Liver (tissue), 9 donors: ENCODE data around the gene RALY. TPM values are rescaled to one million over a fixed set of nuclear protein-coding genes. Genes with fewer than 3 reads are reported as not detected.

Experiments
- DNase-seq: peaks from one replicate; pipeline ENCODE4 v3.0.0-alpha.2; 2017; ENCODE audit warnings: low spot score
- H3K27ac ChIP-seq, 2 donors: one replicate each; pipeline ENCODE4 v1.7.0; 2013; ENCODE audit warnings: inconsistent platforms in 2 of 2, low read length in 2 of 2, control low read depth in 1 of 2, low read depth in 1 of 2, mild to moderate bottlenecking in 1 of 2
- H3K27me3 ChIP-seq, 4 donors: one replicate each; pipeline versions ENCODE4 v1.6.1 to v1.7.0; 2013; ENCODE audit warnings: low read length in 3 of 4, inconsistent platforms in 1 of 4, mild to moderate bottlenecking in 1 of 4, moderate library complexity in 1 of 4; ENCODE audit not compliant: control insufficient read depth in 4 of 4, insufficient read depth in 4 of 4
- H3K36me3 ChIP-seq, 4 donors: one replicate each; pipeline versions ENCODE4 v1.6.1 to v1.7.0; 2013; ENCODE audit warnings: low read length in 3 of 4, mild to moderate bottlenecking in 3 of 4, low read depth in 1 of 4, moderate library complexity in 1 of 4; ENCODE audit not compliant: control insufficient read depth in 4 of 4, insufficient read depth in 3 of 4
- H3K4me1 ChIP-seq, 4 donors: one replicate each; pipeline versions ENCODE4 v1.6.1 to v1.7.0; 2013; ENCODE audit warnings: low read length in 3 of 4, mild to moderate bottlenecking in 3 of 4, moderate library complexity in 1 of 4; ENCODE audit not compliant: control insufficient read depth in 4 of 4, insufficient read depth in 4 of 4
- H3K4me3 ChIP-seq, 3 donors: one replicate each; pipeline versions ENCODE4 v1.6.1 to v1.7.0; 2013; ENCODE audit warnings: low read length in 3 of 3, control low read depth in 1 of 3, low read depth in 1 of 3, mild to moderate bottlenecking in 1 of 3
- H3K9ac ChIP-seq, 2 donors: one replicate each; pipeline ENCODE4 v1.7.0; 2013; ENCODE audit warnings: low read length in 2 of 2, mild to moderate bottlenecking in 2 of 2, moderate library complexity in 2 of 2, control low read depth in 1 of 2, low read depth in 1 of 2
- H3K9me3 ChIP-seq, 4 donors: one replicate each; pipeline versions ENCODE4 v1.6.1 to v1.7.0; 2013; ENCODE audit warnings: low read length in 3 of 4; ENCODE audit not compliant: control insufficient read depth in 4 of 4
- CTCF ChIP-seq: fragments of 150-350 bp; IDR thresholded peaks from 2 replicates; pipeline ENCODE4 v1.5.1; 2017; ENCODE audit warnings: improper control_type of control experiment, low read depth, low read length; ENCODE audit not compliant: missing input control
- EGR1 ChIP-seq, 2 donors: IDR thresholded peaks; 2 replicates each; pipeline ENCODE4 v1.6.1; 2016 to 2018; ENCODE audit warnings: antibody characterized with exemption in 2 of 2, low read depth in 2 of 2
- FOXA1 ChIP-seq: IDR thresholded peaks from 2 replicates; pipeline ENCODE4 v1.6.1; 2016; ENCODE audit warnings: antibody characterized with exemption
- FOXA2 ChIP-seq: IDR thresholded peaks from 2 replicates; pipeline ENCODE4 v1.6.1; 2016; ENCODE audit warnings: antibody characterized with exemption
- GABPA ChIP-seq, 2 donors: IDR thresholded peaks in 1 of 2; conservative IDR thresholded peaks in 1 of 2; 2 replicates each; pipeline ENCODE4 v1.6.1; 2016; ENCODE audit warnings: antibody characterized with exemption in 2 of 2, mild to moderate bottlenecking in 1 of 2, moderate library complexity in 1 of 2
- HNF4A ChIP-seq, 2 donors: conservative IDR thresholded peaks; 2 replicates each; pipeline ENCODE4 v1.6.1; 2016; ENCODE audit warnings: antibody characterized with exemption in 2 of 2, mild to moderate bottlenecking in 2 of 2
- HNF4G ChIP-seq: IDR thresholded peaks from 2 replicates; pipeline ENCODE4 v1.6.1; 2016; ENCODE audit warnings: antibody characterized with exemption
- JUND ChIP-seq, 2 donors: IDR thresholded peaks; 2 replicates each; pipeline ENCODE4 v1.6.1; 2016; ENCODE audit warnings: antibody characterized with exemption in 2 of 2
- MAX ChIP-seq: IDR thresholded peaks from 2 replicates; pipeline ENCODE4 v1.6.1; 2016; ENCODE audit warnings: antibody characterized with exemption
- NR2F2 ChIP-seq: IDR thresholded peaks from 2 replicates; pipeline ENCODE4 v1.6.1; 2016; ENCODE audit warnings: antibody characterized with exemption
- RAD21 ChIP-seq, 2 donors: IDR thresholded peaks; 2 replicates each; pipeline ENCODE4 v1.6.1; 2016; ENCODE audit warnings: antibody characterized with exemption in 2 of 2, mild to moderate bottlenecking in 2 of 2
- REST ChIP-seq: IDR thresholded peaks from 2 replicates; pipeline ENCODE4 v1.6.1; 2016; ENCODE audit warnings: antibody characterized with exemption, mild to moderate bottlenecking
- RXRA ChIP-seq, 2 donors: IDR thresholded peaks; 2 replicates each; pipeline ENCODE4 v1.6.1; 2017 to 2018; ENCODE audit warnings: antibody characterized with exemption in 2 of 2, mild to moderate bottlenecking in 1 of 2
- SP1 ChIP-seq: IDR thresholded peaks from 2 replicates; pipeline ENCODE4 v1.6.1; 2018; ENCODE audit warnings: antibody characterized with exemption, mild to moderate bottlenecking
- TAF1 ChIP-seq: conservative IDR thresholded peaks from 2 replicates; pipeline ENCODE4 v1.6.1; 2016; ENCODE audit warnings: antibody characterized with exemption, mild to moderate bottlenecking
- YY1 ChIP-seq: IDR thresholded peaks from 2 replicates; pipeline ENCODE4 v1.6.1; 2016; ENCODE audit warnings: antibody characterized with exemption, mild to moderate bottlenecking
- ZBTB33 ChIP-seq: IDR thresholded peaks from 2 replicates; pipeline ENCODE4 v1.6.1; 2016; ENCODE audit warnings: antibody characterized with exemption
- WGBS: extraction: QIAGEN DNeasy Blood & Tissue Kit; methylation state at CpG from one replicate; pipeline ENCODE4 v1.1.7; 2013; 5-methylcytosine and 5-hydroxymethylcytosine counted together
- polyA plus RNA-seq, 2 donors: library from polyadenylated mRNA; stranded (reverse) in 1 of 2; unstranded in 1 of 2; fragments of 200-250 nt in 1 of 2; fragments of >200 nt in 1 of 2; fragmentation: Nextera tagmentation in 1 of 2; extraction: Ambion mirVana in 1 of 2; gene quantifications; one replicate each; pipeline versions ENCODE4 v1.2.1 to v1.2.3, GENCODE V29; 2013 to 2015
- total RNA-seq, 2 donors: library from RNA; depleted of rRNA; stranded (reverse); fragments of >200 nt; gene quantifications; one replicate each; pipeline ENCODE4 v1.2.3, GENCODE V29; 2014
- TF ChIP-seq, protein P1 (sequence below): IDR thresholded peaks from 2 replicates; pipeline ENCODE4 v1.6.1; 2016; ENCODE audit warnings: antibody characterized with exemption
- donor health status: healthy.
- donor health status: healthy.
- donor health status: healthy.
- donor health status: healthy.
- donor health status: healthy.

Gene RALY
- total and polyA plus RNA-seq, 4 donors: 23.1 to 47.4 (median 33.3) TPM

- Histone ChIP-seq H3K9me3 (no peaks in the 10 kb centered on the region), H3K4me3 (no peak overlapping the region), H3K9ac (no peak overlapping the region), H3K4me1 (peaks cover 0 to 20% (median 14%) of the 10 kb centered on the region in 4 donors), H3K27me3 (no peaks in the 10 kb centered on the region), H3K36me3 (peaks cover 0 to 1% (median 0%) of the 10 kb centered on the region in 4 donors), H3K27ac (no peak overlapping the region)
- 90% methylated on average over 5 of the region's 5 CpGs for WGBS
- no peak for TF ChIP-seq FOXA2
- no peak for TF ChIP-seq HNF4G
- no peak for TF ChIP-seq HNF4A (conservative IDR thresholded peaks at IDR 0.05)
- TF ChIP-seq FOXA1: no peak
- no peak for TF ChIP-seq YY1
- no peak for TF ChIP-seq CTCF
- TF ChIP-seq EGR1 (IDR thresholded peaks at IDR 0.05; ENCODE audit: low read depth in 2 of 2): no peak
- no peak for DNase-seq
Observed at GRCh38 chr20:34045930-34046725, 52.4 kb downstream of the RALY start.

DNA sequence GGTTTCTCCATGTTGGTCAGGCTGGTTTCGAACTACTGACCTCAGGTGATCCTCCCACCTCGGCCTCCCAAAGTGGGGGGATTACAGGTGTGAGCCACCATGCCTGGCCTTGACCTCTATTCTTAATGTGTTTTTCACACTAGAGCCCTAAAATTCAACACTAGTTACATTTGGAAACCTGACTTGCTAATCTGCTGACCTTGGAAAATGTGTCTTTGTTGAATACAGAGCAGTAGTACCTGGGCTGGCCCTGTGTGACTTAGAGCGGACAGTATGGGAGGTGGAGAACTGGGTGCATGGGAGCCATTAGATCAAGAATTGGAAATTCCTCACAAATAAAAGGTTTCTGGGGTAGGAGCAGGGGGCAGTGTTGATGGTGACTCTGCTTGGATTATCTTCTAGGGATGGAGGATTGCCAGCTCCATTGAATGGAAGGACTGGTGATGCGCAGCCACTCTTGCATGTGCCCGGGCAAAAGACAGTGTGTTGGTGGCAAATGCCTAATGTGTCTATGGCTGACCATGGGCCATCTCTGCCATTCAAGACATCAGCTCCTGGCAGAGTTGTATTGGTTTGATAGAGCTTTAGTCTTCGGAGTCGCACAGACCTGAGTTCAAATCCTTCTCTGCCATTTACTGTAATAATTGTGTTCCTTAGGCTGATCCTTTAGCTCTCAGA is 53.4 kb downstream of the RALY start:
- H3K4me3 ChIP-seq: no peak overlapping the region
- WGBS: 97% methylated on average over 7 of the region's 7 CpGs

More for the DNA sequence above, 53.4 kb downstream of the RALY start:
- Histone ChIP-seq H3K9me3 (no peaks in the 10 kb centered on the region), H3K27ac (no peak overlapping the region), H3K4me1 (peaks cover 6 to 23% (median 17%) of the 10 kb centered on the region in 4 donors), H3K9ac (no peak overlapping the region), H3K36me3 (peaks cover 0 to 1% (median 0%) of the 10 kb centered on the region in 4 donors), H3K27me3 (no peaks in the 10 kb centered on the region)
- DNase-seq: no peak
- TF ChIP-seq GABPA (IDR thresholded peaks at IDR 0.05 in 1 of 2, conservative IDR thresholded peaks at IDR 0.05 in 1 of 2) (no peak), FOXA1 (no peak), EGR1 (IDR thresholded peaks at IDR 0.05; ENCODE audit: low read depth in 2 of 2) (no peak), FOXA2 (no peak), SP1 (no peak), ZBTB33 (no peak), HNF4A (conservative IDR thresholded peaks at IDR 0.05) (no peak), MAX (no peak), TAF1 (no peak), CTCF (no peak), HNF4G (no peak), REST (no peak), RAD21 (IDR thresholded peaks at IDR 0.05) (no peak), RXRA (IDR thresholded peaks at IDR 0.05) (no peak), JUND (IDR thresholded peaks at IDR 0.05) (no peak), NR2F2 (no peak), YY1 (no peak)
- TF ChIP-seq, protein P1, sequence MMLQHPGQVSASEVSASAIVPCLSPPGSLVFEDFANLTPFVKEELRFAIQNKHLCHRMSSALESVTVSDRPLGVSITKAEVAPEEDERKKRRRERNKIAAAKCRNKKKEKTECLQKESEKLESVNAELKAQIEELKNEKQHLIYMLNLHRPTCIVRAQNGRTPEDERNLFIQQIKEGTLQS: no peak
